Measurements from ENCODE around the gene PRKCE.

PRKCE gene

GRCh38 chr2:46130511-46130910, 479.0 kb downstream of the PRKCE start:
- no peak for TF ChIP-seq TAF1 (IDR thresholded peaks at IDR 0.05; ENCODE audit: borderline replicate concordance, low read depth, low read length)
- TF ChIP-seq POLR2AphosphoS5 (IDR thresholded peaks at IDR 0.05; ENCODE audit: low read depth, low read length): no peak
- no peak for TF ChIP-seq POLR2A (IDR thresholded peaks at IDR 0.05; ENCODE audit: low read depth, low read length)
- no peak for FAIRE-seq
- no peak for DNase-seq (ENCODE audit: insufficient read length)

GRCh38 chr2:46132996-46133395, 481.5 kb downstream of the PRKCE start:
- DNase-seq (ENCODE audit: insufficient read length) (no peak), FAIRE-seq (no peak)
- TF ChIP-seq TAF1 (IDR thresholded peaks at IDR 0.05; ENCODE audit: borderline replicate concordance, low read depth, low read length): no peak
- TF ChIP-seq POLR2A (IDR thresholded peaks at IDR 0.05; ENCODE audit: low read depth, low read length): no peak
- TF ChIP-seq POLR2AphosphoS5 (IDR thresholded peaks at IDR 0.05; ENCODE audit: low read depth, low read length): no peak

GRCh38 chr2:46134531-46135227, 483.2 kb downstream of the PRKCE start:
- DNase-seq (ENCODE audit: insufficient read length) (no peak), FAIRE-seq (no peak)
- TF ChIP-seq TAF1 (IDR thresholded peaks at IDR 0.05; ENCODE audit: borderline replicate concordance, low read depth, low read length): no peak
- TF ChIP-seq POLR2AphosphoS5 (IDR thresholded peaks at IDR 0.05; ENCODE audit: low read depth, low read length): no peak
- no peak for TF ChIP-seq POLR2A (IDR thresholded peaks at IDR 0.05; ENCODE audit: low read depth, low read length)

GRCh38 chr2:46135228-46135855, 483.9 kb downstream of the PRKCE start:
- FAIRE-seq (no peak), DNase-seq (ENCODE audit: insufficient read length) (no peak)
- TF ChIP-seq TAF1 (IDR thresholded peaks at IDR 0.05; ENCODE audit: borderline replicate concordance, low read depth, low read length) (no peak), POLR2A (IDR thresholded peaks at IDR 0.05; ENCODE audit: low read depth, low read length) (no peak), POLR2AphosphoS5 (IDR thresholded peaks at IDR 0.05; ENCODE audit: low read depth, low read length) (no peak)

GRCh38 chr2:46135958-46136357, 484.5 kb downstream of the PRKCE start:
- no peak for DNase-seq (ENCODE audit: insufficient read length)
- FAIRE-seq: no peak
- TF ChIP-seq TAF1 (IDR thresholded peaks at IDR 0.05; ENCODE audit: borderline replicate concordance, low read depth, low read length) (no peak), POLR2AphosphoS5 (IDR thresholded peaks at IDR 0.05; ENCODE audit: low read depth, low read length) (no peak), POLR2A (IDR thresholded peaks at IDR 0.05; ENCODE audit: low read depth, low read length) (no peak)

GRCh38 chr2:46136481-46136880, 485.0 kb downstream of the PRKCE start:
- FAIRE-seq: no peak
- TF ChIP-seq TAF1 (IDR thresholded peaks at IDR 0.05; ENCODE audit: borderline replicate concordance, low read depth, low read length) (no peak), POLR2A (IDR thresholded peaks at IDR 0.05; ENCODE audit: low read depth, low read length) (no peak), POLR2AphosphoS5 (IDR thresholded peaks at IDR 0.05; ENCODE audit: low read depth, low read length) (no peak)
- DNase-seq (ENCODE audit: insufficient read length): no peak

GRCh38 chr2:46136953-46137352, 485.5 kb downstream of the PRKCE start:
- no peak for DNase-seq (ENCODE audit: insufficient read length)

GRCh38 chr2:46142546-46143428, 491.3 kb downstream of the PRKCE start:
- no peak for DNase-seq (ENCODE audit: insufficient read length)
- TF ChIP-seq POLR2AphosphoS5 (IDR thresholded peaks at IDR 0.05; ENCODE audit: low read depth, low read length) (no peak), TAF1 (IDR thresholded peaks at IDR 0.05; ENCODE audit: borderline replicate concordance, low read depth, low read length) (no peak), POLR2A (IDR thresholded peaks at IDR 0.05; ENCODE audit: low read depth, low read length) (no peak)
- FAIRE-seq: no peak

More at GRCh38 chr2:46136953-46137352, 485.5 kb downstream of the PRKCE start:
- FAIRE-seq: no peak
- no peak for TF ChIP-seq POLR2AphosphoS5 (IDR thresholded peaks at IDR 0.05; ENCODE audit: low read depth, low read length)
- TF ChIP-seq TAF1 (IDR thresholded peaks at IDR 0.05; ENCODE audit: borderline replicate concordance, low read depth, low read length): no peak
- no peak for TF ChIP-seq POLR2A (IDR thresholded peaks at IDR 0.05; ENCODE audit: low read depth, low read length)

GRCh38 chr2:46143429-46144132, 492.1 kb downstream of the PRKCE start:
- no peak for TF ChIP-seq TAF1 (IDR thresholded peaks at IDR 0.05; ENCODE audit: borderline replicate concordance, low read depth, low read length)
- no peak for FAIRE-seq
- no peak for DNase-seq (ENCODE audit: insufficient read length)

GRCh38 chr2:46144133-46144800, 492.8 kb downstream of the PRKCE start:
- no peak for DNase-seq (ENCODE audit: insufficient read length)
- FAIRE-seq: no peak
- TF ChIP-seq POLR2A (IDR thresholded peaks at IDR 0.05; ENCODE audit: low read depth, low read length): no peak
- no peak for TF ChIP-seq TAF1 (IDR thresholded peaks at IDR 0.05; ENCODE audit: borderline replicate concordance, low read depth, low read length)
- TF ChIP-seq POLR2AphosphoS5 (IDR thresholded peaks at IDR 0.05; ENCODE audit: low read depth, low read length): no peak
